Psoas muscle (tissue), 8 donors: ENCODE measurements around the gene NF1. TPM values are rescaled to one million over a fixed set of nuclear protein-coding genes. Genes with fewer than 3 reads are reported as not detected.

ENCODE experiments used
- ATAC-seq, 4 donors: fragments of 200-7000 bp; cut with Tn5 transposase; one replicate each; pipeline ENCODE4 v1.9.1; 2020; ENCODE audit warnings: moderate library complexity in 3 of 4, mild to moderate bottlenecking in 2 of 4
- DNase-seq, 2 donors: peaks; one replicate each; pipeline ENCODE4 v3.0.0-alpha.2; 2020
- H3K27ac ChIP-seq: fragments of 200-600 bp; one replicate; pipeline ENCODE4 v1.8.0; 2022
- H3K27me3 ChIP-seq, 3 donors: fragments of 200-600 bp in 1 of 3; one replicate each; pipeline versions ENCODE4 v1.6.1 to v1.8.0; 2013 to 2022; ENCODE audit warnings: low read length in 2 of 3, mild to moderate bottlenecking in 2 of 3, moderate library complexity in 1 of 3; ENCODE audit not compliant: insufficient read depth in 3 of 3
- H3K36me3 ChIP-seq, 2 donors: fragments of 200-600 bp in 1 of 2; one replicate each; pipeline versions ENCODE4 v1.6.1 to v1.8.0; 2013 to 2022; ENCODE audit warnings: low read depth in 1 of 2, mild to moderate bottlenecking in 1 of 2, moderate library complexity in 1 of 2; ENCODE audit not compliant: insufficient read depth in 1 of 2
- H3K4me1 ChIP-seq: fragments of 200-600 bp; one replicate; pipeline ENCODE4 v1.8.0; 2022
- H3K4me3 ChIP-seq: fragments of 200-600 bp; one replicate; pipeline ENCODE4 v1.8.0; 2022; ENCODE audit warnings: mild to moderate bottlenecking
- H3K9me3 ChIP-seq: fragments of 200-600 bp; one replicate; pipeline ENCODE4 v1.8.0; 2022
- WGBS, 3 donors: extraction: QIAGEN DNeasy Blood & Tissue Kit; methylation state at CpG; one replicate each; pipeline versions ENCODE4 v1.1.6 to v1.1.7; 2013; 5-methylcytosine and 5-hydroxymethylcytosine counted together
- intact Hi-C, 2 donors: fragments of 100-400 bp; cut with DNase I; formaldehyde crosslinking; loops; one replicate each; pipeline versions ENCODE4 v1.11.0 to v1.14.2; 2022
- polyA plus RNA-seq, 3 donors: library from polyadenylated mRNA; stranded (reverse); fragments of 200-250 nt; gene quantifications; one replicate each; pipeline ENCODE4 v1.2.3, GENCODE V29; 2013
- total RNA-seq, 4 donors: library from RNA; stranded (reverse); fragmentation: NEBNext Ultra II Directional in 2 of 4; extraction: Animal tissue kit (Norgen Biotek cat#: 25700) in 2 of 4; gene quantifications; one replicate each; pipeline versions ENCODE4 v1.2.1 to v1.2.4, GENCODE V29; 2021 to 2023
- TF ChIP-seq, protein P1 (sequence below): fragments of 200-600 bp; IDR thresholded peaks from one replicate; pipeline ENCODE4 v1.8.0; 2022; ENCODE audit warnings: antibody characterized with exemption
- donor health status: healthy with polysubstance abuse.
- donor health status: DM: no; HTN: no; CAD: no; lungs with moderate emphysema.
- donor health status: Bipolar disorder and iron deficiency.
- donor health status: healthy.
- donor health status: DM: yes; HTN: yes; CAD: no.
- donor health status: DM: no; HTN: no; CAD: no.
- donor health status: DM: no; HTN: no; CAD: no.
- donor health status: DM: yes; HTN: yes; CAD: no.

NF1 gene
- total and polyA plus RNA-seq, 7 donors = 3.5 to 35.5 (median 27.4) TPM

DNA sequence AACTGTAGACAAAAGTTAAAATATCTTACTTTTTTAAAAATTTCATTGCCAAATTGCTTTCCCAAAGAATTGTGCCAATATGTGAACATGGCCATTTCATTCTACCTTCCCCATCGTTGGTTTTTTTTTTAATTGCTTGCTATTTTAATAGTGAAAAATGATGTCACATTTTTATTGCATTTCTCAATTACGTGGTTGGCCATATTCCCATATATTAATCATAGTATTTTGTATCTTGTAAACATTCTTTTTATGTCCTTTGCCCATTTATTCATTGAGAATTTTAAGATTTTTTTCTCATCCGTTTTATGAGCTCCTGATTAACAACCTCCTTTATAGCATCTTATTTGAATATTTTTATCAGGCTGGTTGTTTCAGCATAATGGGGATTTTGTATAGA lies 195.0 kb downstream of the NF1 start:
- intact Hi-C loops = no loop called here
- ATAC-seq (no peak), DNase-seq (no peak)
- 65 to 76% (median 67%) methylated on average over 3 of the region's 3 CpGs for WGBS, 3 donors
- TF ChIP-seq, protein P1, sequence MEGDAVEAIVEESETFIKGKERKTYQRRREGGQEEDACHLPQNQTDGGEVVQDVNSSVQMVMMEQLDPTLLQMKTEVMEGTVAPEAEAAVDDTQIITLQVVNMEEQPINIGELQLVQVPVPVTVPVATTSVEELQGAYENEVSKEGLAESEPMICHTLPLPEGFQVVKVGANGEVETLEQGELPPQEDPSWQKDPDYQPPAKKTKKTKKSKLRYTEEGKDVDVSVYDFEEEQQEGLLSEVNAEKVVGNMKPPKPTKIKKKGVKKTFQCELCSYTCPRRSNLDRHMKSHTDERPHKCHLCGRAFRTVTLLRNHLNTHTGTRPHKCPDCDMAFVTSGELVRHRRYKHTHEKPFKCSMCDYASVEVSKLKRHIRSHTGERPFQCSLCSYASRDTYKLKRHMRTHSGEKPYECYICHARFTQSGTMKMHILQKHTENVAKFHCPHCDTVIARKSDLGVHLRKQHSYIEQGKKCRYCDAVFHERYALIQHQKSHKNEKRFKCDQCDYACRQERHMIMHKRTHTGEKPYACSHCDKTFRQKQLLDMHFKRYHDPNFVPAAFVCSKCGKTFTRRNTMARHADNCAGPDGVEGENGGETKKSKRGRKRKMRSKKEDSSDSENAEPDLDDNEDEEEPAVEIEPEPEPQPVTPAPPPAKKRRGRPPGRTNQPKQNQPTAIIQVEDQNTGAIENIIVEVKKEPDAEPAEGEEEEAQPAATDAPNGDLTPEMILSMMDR = no peak
- no peak overlapping the region for H3K4me3 ChIP-seq
- H3K27ac ChIP-seq = no peak overlapping the region
- no peaks in the 10 kb centered on the region for H3K36me3 ChIP-seq
- no peaks in the 10 kb centered on the region for H3K9me3 ChIP-seq
- no peaks in the 10 kb centered on the region for H3K27me3 ChIP-seq
- no peaks in the 10 kb centered on the region for H3K4me1 ChIP-seq

DNA sequence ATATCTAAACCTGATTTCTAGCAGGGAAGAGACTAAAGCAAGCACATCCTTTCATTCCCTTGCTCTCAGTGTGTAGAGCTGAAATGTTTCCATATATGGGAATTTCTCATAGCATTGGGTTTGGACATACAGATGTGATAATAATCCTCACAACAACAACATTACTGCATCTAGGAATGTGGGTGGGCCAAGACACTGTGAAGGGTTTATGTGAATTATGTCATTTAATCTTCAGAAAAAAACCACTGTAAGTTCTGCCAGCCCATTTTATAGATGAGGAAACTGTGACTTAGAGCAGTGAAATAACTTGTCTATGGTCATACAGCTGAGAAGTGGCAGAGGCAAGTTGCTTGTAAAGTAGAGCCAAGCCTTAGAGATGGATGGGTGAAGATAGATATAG lies 197.0 kb downstream of the NF1 start:
- no peak for DNase-seq
- TF ChIP-seq, protein P1 = no peak
- Histone ChIP-seq H3K27me3 (no peaks in the 10 kb centered on the region), H3K4me1 (no peaks in the 10 kb centered on the region), H3K9me3 (no peaks in the 10 kb centered on the region), H3K36me3 (no peaks in the 10 kb centered on the region), H3K27ac (no peak overlapping the region), H3K4me3 (no peak overlapping the region)
- intact Hi-C loops = no loop called here
- ATAC-seq = no peak

DNA sequence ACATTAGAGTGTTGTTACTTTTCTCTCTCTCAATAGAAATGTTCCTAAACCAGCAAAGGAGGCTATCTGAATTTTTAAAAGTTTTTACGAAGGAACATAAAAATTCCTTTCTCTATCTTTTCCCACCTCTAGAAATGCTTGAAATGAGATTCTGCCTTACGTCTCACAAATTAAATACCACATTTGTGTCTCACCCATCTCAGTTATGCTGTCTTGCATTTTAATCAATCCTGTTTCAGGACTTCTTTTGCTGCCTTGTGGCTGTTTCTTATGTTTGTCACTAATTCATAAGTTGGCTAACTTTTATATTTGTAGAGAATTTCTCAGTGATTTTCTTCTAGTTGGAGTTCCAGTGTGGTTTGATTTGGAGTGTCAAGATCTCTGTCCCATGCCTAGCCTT lies 198.8 kb downstream of the NF1 start:
- DNase-seq (no peak), ATAC-seq (no peak)
- WGBS, 3 donors = 95 to 98% (median 95%) methylated on average over 2 of the region's 2 CpGs
- Histone ChIP-seq H3K36me3 (no peaks in the 10 kb centered on the region), H3K4me3 (no peak overlapping the region), H3K4me1 (no peaks in the 10 kb centered on the region), H3K27me3 (no peaks in the 10 kb centered on the region), H3K27ac (no peak overlapping the region), H3K9me3 (no peaks in the 10 kb centered on the region)
- intact Hi-C loops = no loop called here
- TF ChIP-seq, protein P1 = no peak

DNA sequence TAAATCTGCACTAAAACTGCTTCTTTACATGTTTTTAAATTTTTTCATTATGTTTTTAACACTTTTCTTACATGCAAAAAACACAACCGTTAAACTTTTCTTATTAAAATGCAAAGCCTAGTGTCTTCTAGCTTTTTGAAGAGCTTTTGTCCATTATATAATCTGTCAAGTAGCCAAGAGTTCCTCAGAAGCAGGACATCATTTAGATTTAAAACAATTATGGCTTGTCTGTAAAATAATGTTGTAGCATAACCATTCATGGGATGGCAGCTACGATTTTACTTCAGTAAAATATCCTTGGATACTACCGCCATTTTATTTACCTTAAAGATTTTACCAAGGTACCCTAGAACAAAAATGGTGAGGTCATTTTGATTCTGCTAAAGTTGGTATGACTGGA lies 199.5 kb downstream of the NF1 start:
- no peaks in the 10 kb centered on the region for H3K36me3 ChIP-seq
- no peak overlapping the region for H3K4me3 ChIP-seq
- TF ChIP-seq, protein P1 = no peak
- no peaks in the 10 kb centered on the region for H3K27me3 ChIP-seq
- DNase-seq (no peak), ATAC-seq (no peak)
- H3K4me1 ChIP-seq = no peaks in the 10 kb centered on the region
- intact Hi-C loops = no loop called here
- 93 to 96% (median 95%) methylated on average over 3 of the region's 3 CpGs for WGBS, 3 donors
- no peaks in the 10 kb centered on the region for H3K9me3 ChIP-seq
- no peak overlapping the region for H3K27ac ChIP-seq

DNA sequence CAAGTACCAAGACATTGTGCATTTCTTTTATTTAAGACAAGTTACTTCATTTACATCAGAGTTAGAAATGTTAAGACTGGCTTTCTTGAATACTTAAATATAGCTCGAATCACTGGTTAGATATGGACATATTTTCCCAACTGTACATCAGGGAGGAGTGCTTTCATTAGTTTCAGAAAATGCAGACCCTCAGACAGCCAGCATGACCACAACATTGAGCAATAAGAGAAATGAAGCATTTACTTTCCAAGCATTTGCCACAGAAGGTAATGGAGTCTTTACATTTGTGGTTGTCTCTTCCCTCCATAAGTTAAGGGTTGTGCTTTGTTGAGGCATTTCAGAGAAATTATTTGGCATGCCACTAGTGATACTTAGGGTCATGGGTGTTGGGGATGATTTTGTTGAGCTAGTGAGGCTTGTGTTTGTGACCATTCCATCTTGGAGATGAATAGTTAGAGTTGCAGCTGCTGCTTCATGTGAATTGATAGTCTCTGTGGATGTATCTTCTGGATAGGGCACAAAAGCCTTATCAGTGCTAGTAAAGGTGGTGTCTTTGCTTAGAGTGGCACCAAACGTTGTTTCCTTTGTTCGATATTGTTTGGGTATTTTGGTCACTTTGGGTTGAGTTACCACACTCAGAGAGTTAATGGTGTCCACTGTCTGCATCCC lies 200.2 kb downstream of the NF1 start:
- whole genome bisulfite sequencing, 3 donors = 88 to 92% (median 89%) methylated on average over 3 of the region's 3 CpGs
- Histone ChIP-seq H3K27ac (no peak overlapping the region), H3K9me3 (no peaks in the 10 kb centered on the region), H3K4me1 (no peaks in the 10 kb centered on the region), H3K36me3 (no peaks in the 10 kb centered on the region), H3K4me3 (no peak overlapping the region), H3K27me3 (no peaks in the 10 kb centered on the region)
- intact Hi-C loops = no loop called here
- TF ChIP-seq, protein P1 = no peak
- ATAC-seq (no peak), DNase-seq (no peak)
